ENCODE data around the gene SDK2. TPM values are rescaled to one million over a fixed set of nuclear protein-coding genes. Genes with fewer than 3 reads are reported as not detected.

Gene SDK2
- polyA plus RNA-seq, 1 experiment = 0.01 TPM

DNA sequence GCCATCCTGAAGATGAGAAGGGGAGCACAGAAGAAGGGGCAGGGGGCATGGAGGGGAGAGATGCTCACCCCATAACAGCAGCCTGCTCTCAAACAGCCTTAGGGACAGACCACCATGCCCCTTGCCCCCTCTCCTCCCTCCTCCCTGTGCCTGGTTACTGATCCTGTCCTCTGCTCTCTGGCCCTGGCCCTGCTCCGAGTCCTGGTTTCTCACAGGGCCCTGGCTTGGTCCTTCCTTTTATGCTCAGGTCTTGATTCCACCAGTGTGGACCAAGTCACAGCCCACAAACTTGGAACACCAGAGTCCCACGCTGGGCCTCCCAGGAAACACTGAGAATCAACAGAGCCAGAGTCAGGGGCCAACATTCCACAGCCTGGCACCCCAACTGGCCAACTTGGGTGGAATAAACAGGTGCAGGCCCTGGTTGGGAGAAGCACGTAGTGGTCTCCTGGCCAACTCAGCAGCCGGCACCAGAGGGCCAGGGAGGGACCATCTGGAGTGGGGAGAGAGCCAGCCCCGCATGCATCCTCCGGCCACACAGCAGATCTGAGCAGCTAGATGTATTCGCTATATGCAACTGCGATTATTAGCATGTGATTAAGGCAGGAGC, 287.6 kb downstream of the SDK2 start:
- no peak overlapping the region for H3K27ac ChIP-seq (ENCODE audit: low read depth, low read length)

DNA sequence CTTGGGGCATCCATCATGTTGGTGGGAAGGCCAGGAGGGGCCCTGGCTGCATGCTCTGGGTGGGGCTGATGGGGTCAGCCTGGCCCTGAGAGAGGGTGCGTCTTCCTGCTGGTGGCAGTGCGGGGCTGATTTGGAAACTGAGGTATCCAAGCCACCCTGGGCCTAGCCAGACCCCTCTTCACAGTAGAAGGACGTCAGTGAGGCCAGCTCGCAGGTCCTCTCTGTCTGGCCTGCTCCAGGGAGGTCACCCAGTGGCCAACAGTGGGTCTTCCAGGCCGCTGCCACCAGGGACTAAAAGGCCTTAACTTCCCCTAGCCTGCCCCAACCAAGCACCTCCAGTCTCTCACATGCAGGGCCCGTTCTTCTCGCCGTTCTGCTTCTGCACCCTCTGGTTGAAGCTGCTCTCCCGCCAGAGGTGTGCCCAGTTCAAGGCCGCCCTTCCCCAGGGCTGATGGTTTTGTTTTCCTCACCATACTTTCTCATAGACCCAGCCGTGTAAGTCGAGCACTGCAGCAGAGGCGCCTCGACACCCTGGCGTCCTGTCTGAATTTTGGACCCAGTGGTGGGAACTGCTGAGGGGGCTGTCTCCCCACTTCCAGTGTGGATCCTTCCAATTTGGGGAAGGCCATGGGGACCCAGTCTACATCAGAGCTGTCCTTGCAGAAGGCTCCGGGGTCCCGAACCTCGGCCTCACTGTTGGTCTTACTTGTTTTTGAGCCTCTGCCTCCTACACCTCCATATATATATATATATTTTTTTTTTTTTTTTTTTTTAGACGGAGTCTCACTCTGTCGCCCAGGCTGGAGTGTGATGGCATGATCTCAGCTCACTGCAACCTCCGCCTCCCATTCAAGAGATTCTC, 289.6 kb downstream of the SDK2 start:
- TF ChIP-seq, protein P1, sequence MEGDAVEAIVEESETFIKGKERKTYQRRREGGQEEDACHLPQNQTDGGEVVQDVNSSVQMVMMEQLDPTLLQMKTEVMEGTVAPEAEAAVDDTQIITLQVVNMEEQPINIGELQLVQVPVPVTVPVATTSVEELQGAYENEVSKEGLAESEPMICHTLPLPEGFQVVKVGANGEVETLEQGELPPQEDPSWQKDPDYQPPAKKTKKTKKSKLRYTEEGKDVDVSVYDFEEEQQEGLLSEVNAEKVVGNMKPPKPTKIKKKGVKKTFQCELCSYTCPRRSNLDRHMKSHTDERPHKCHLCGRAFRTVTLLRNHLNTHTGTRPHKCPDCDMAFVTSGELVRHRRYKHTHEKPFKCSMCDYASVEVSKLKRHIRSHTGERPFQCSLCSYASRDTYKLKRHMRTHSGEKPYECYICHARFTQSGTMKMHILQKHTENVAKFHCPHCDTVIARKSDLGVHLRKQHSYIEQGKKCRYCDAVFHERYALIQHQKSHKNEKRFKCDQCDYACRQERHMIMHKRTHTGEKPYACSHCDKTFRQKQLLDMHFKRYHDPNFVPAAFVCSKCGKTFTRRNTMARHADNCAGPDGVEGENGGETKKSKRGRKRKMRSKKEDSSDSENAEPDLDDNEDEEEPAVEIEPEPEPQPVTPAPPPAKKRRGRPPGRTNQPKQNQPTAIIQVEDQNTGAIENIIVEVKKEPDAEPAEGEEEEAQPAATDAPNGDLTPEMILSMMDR (IDR thresholded peaks at IDR 0.05; ENCODE audit: low read depth, low read length) = no peak
- Histone ChIP-seq H3K27ac (ENCODE audit: low read depth, low read length) (no peak overlapping the region), H3K27me3 (ENCODE audit: control insufficient read depth, insufficient read depth, low read length) (peaks cover 13% of the 10 kb centered on the region), H3K9me3 (ENCODE audit: control insufficient read depth, insufficient read depth, low read length) (no peaks in the 10 kb centered on the region; the same call in 1 of the 2 replicates), H3K4me3 (ENCODE audit: low read depth, low read length) (no peak overlapping the region)
- no peak for DNase-seq (ENCODE audit: low read depth, low spot score)
- POLR2A ChIA-PET = no interaction called here
- CTCF ChIA-PET = interaction anchor here (1.0 to 1.3 kb wide), 2 partner anchors 15 to 99 kb away, joined by 6 to 9 read pairs; no protein-coding TSS in a partner anchor

More for the DNA sequence above, 287.6 kb downstream of the SDK2 start:
- no peak for DNase-seq (ENCODE audit: low read depth, low spot score)
- TF ChIP-seq, protein P1 (IDR thresholded peaks at IDR 0.05; ENCODE audit: low read depth, low read length) = no peak
- ChIA-PET POLR2A (no interaction called here), CTCF (interaction anchor here (0.9 to 1.7 kb wide), 4 partner anchors 13 to 109 kb away, joined by 3 to 7 read pairs (median 3); no protein-coding TSS in a partner anchor)
- Histone ChIP-seq H3K9me3 (ENCODE audit: control insufficient read depth, insufficient read depth, low read length) (no peaks in the 10 kb centered on the region; the same call in 1 of the 2 replicates), H3K4me3 (ENCODE audit: low read depth, low read length) (no peak overlapping the region), H3K27me3 (ENCODE audit: control insufficient read depth, insufficient read depth, low read length) (peaks cover 13% of the 10 kb centered on the region)

DNA sequence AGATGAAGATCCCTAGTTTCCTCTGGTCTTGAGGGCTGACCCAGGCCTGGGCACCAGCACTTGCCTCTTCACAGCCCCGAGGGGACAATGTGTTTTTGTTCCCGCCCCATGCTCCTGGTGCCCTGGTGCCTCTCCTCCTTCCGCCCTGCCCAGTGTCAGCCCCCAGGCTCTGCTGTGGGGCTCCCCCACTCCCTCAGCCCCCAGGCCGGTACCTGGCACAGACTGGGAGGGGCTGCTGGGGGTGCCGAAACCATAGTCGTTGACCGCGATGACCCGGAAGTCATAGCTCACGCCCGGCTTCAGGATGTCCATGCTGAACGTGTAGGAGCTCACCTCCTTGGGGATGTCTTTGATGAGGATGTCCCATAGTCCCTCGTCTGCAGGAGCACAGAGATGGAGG, 292.0 kb downstream of the SDK2 start:
- ChIA-PET POLR2A (no interaction called here), CTCF (no interaction called here)
- Histone ChIP-seq H3K4me3 (ENCODE audit: low read depth, low read length) (no peak overlapping the region), H3K9me3 (ENCODE audit: control insufficient read depth, insufficient read depth, low read length) (no peaks in the 10 kb centered on the region; the same call in 1 of the 2 replicates), H3K27ac (ENCODE audit: low read depth, low read length) (no peak overlapping the region), H3K27me3 (ENCODE audit: control insufficient read depth, insufficient read depth, low read length) (peaks cover 3% of the 10 kb centered on the region)
- no peak for DNase-seq (ENCODE audit: low read depth, low spot score)
- TF ChIP-seq, protein P1 (IDR thresholded peaks at IDR 0.05; ENCODE audit: low read depth, low read length) = no peak

DNA sequence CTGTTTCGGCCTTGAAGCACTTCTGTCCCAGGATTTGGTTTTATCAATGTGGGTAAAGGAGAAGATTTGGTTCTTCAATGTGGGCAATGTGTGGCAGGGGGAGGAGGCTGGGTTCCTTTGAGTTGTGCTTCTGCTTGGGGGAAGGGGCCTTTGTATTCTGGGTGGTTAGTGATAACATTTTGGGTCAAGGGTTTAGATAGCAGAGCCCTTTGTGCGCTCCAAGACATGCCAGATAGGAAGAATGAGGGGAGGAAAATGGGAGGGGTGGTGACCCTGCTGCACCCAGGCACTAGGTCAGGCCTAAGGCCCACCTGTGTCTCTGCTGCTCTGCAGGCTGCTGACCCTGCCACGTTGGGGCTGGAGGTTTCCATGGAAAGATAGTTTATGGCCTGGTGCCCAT, 292.5 kb downstream of the SDK2 start:
- DNase-seq (ENCODE audit: low read depth, low spot score) = no peak
- Histone ChIP-seq H3K27ac (ENCODE audit: low read depth, low read length) (no peak overlapping the region), H3K4me3 (ENCODE audit: low read depth, low read length) (no peak overlapping the region), H3K9me3 (ENCODE audit: control insufficient read depth, insufficient read depth, low read length) (no peaks in the 10 kb centered on the region; the same call in 1 of the 2 replicates), H3K27me3 (ENCODE audit: control insufficient read depth, insufficient read depth, low read length) (peaks cover 3% of the 10 kb centered on the region)
- ChIA-PET CTCF (no interaction called here), POLR2A (no interaction called here)
- TF ChIP-seq, protein P1 (IDR thresholded peaks at IDR 0.05; ENCODE audit: low read depth, low read length) = no peak

DNA sequence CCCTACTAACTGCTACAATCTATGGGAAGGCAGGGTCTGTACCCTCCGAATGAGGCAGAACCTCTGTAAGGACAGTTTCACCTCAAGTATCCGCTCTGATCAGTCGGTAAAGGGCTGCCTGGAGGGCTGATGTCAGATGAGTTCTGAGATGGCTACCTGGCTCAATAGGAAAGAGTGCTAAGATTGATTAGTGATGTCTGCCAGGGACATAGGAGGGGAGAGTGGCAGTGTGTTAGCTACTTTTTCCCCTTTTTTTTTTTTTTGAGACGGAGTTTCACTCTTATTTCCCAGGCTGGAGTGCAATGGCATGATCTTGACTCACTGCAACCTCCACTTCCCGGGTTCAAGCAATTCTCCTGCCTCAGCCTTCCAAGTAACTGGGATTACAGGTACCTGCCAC, 293.4 kb downstream of the SDK2 start:
- Histone ChIP-seq H3K27ac (ENCODE audit: low read depth, low read length) (no peak overlapping the region), H3K4me3 (ENCODE audit: low read depth, low read length) (no peak overlapping the region), H3K9me3 (ENCODE audit: control insufficient read depth, insufficient read depth, low read length) (no peaks in the 10 kb centered on the region; the same call in 1 of the 2 replicates), H3K27me3 (ENCODE audit: control insufficient read depth, insufficient read depth, low read length) (no peaks in the 10 kb centered on the region)
- CTCF ChIA-PET = interaction anchor here (0.7 kb wide), 1 partner anchor 41 kb away, joined by 3 read pairs; no protein-coding TSS in a partner anchor
- DNase-seq (ENCODE audit: low read depth, low spot score) = no peak
- TF ChIP-seq, protein P1 (IDR thresholded peaks at IDR 0.05; ENCODE audit: low read depth, low read length) = no peak
- POLR2A ChIA-PET = no interaction called here

All from AG04450 (cell line).